ENCODE results near the gene PER2. TPM values are rescaled to one million over a fixed set of nuclear protein-coding genes. Genes with fewer than 3 reads are reported as not detected.
"Not testable (repeated sequence)": the region's sequence is repeated elsewhere in the genome, so short reads cannot be mapped to it uniquely, and the experiment has no call there.

PER2 gene
- total RNA-seq, 1 donor from 2014 or later, result 13.0 TPM

- intact Hi-C loops (cut with DNase I); DNase-seq (ENCODE audit: low spot score): not testable (repeated sequence)
Observed at GRCh38 chr2:238273433-238273832, 15.0 kb downstream of the PER2 start.

GRCh38 chr2:238272156-238272555, 16.3 kb downstream of the PER2 start:
- intact Hi-C loops (cut with DNase I), result no loop called here
- no peak for DNase-seq (ENCODE audit: low spot score)

GRCh38 chr2:238271686-238272085, 16.7 kb downstream of the PER2 start:
- DNase-seq (ENCODE audit: low spot score); intact Hi-C loops (cut with DNase I): not testable (repeated sequence)

GRCh38 chr2:238271061-238271554, 17.3 kb downstream of the PER2 start:
- intact Hi-C loops (cut with DNase I), result no loop called here
- DNase-seq (ENCODE audit: low spot score), result no peak

GRCh38 chr2:238270606-238271005, 17.8 kb downstream of the PER2 start:
- intact Hi-C loops (cut with DNase I), result no loop called here
- DNase-seq (ENCODE audit: low spot score), result no peak

GRCh38 chr2:238269741-238270140, 18.7 kb downstream of the PER2 start:
- DNase-seq (ENCODE audit: low spot score), result no peak
- intact Hi-C loops (cut with DNase I), result no loop called here

GRCh38 chr2:238267884-238268680, 20.3 kb downstream of the PER2 start:
- DNase-seq (ENCODE audit: low spot score), result no peak
- intact Hi-C loops (cut with DNase I), result no loop called here

GRCh38 chr2:238267341-238267710, 21.1 kb downstream of the PER2 start:
- intact Hi-C loops (cut with DNase I), result no loop called here
- DNase-seq (ENCODE audit: low spot score), result no peak

GRCh38 chr2:238265605-238266004, 22.8 kb downstream of the PER2 start:
- DNase-seq (ENCODE audit: low spot score), result no peak
- intact Hi-C loops (cut with DNase I), result no loop called here

GRCh38 chr2:238264072-238264460, 24.3 kb downstream of the PER2 start:
- DNase-seq (ENCODE audit: low spot score), result no peak
- intact Hi-C loops (cut with DNase I), result loop anchor here (5.0 kb wide), 3 partner anchors 102 to 407 kb away; partner anchors contain the start of gene RAMP1

- intact Hi-C loops (cut with DNase I), result loop anchor here (5.0 kb wide), 3 partner anchors 101 to 406 kb away; partner anchors contain the start of gene RAMP1
- DNase-seq (ENCODE audit: low spot score), result peak; percentile 95
Observed at GRCh38 chr2:238263204-238264071, 25.0 kb downstream of the PER2 start.

GRCh38 chr2:238262496-238263122, 25.8 kb downstream of the PER2 start:
- intact Hi-C loops (cut with DNase I), result loop anchor here (5.0 kb wide), 3 partner anchors 100 to 405 kb away; partner anchors contain the start of gene RAMP1
- no peak for DNase-seq (ENCODE audit: low spot score)

- no peak for DNase-seq (ENCODE audit: low spot score)
- intact Hi-C loops (cut with DNase I), result loop anchor here (5.0 kb wide), 3 partner anchors 100 to 405 kb away; partner anchors contain the start of gene RAMP1
Observed at GRCh38 chr2:238261718-238262375, 26.6 kb downstream of the PER2 start.

- no peak for DNase-seq (ENCODE audit: low spot score)
- intact Hi-C loops (cut with DNase I), result loop anchor here (5.0 kb wide), 3 partner anchors 99 to 404 kb away; partner anchors contain the start of gene RAMP1
Observed at GRCh38 chr2:238260883-238261282, 27.5 kb downstream of the PER2 start.

- no peak for DNase-seq (ENCODE audit: low spot score)
- intact Hi-C loops (cut with DNase I), result loop anchor here (5.0 kb wide), 3 partner anchors 97 to 402 kb away; partner anchors contain the start of gene RAMP1
Observed at GRCh38 chr2:238259061-238260020, 29.1 kb downstream of the PER2 start.

GRCh38 chr2:238257786-238258700, 30.4 kb downstream of the PER2 start:
- DNase-seq (ENCODE audit: low spot score), result no peak

GRCh38 chr2:238256594-238257104, 31.8 kb downstream of the PER2 start:
- no peak for DNase-seq (ENCODE audit: low spot score)
- intact Hi-C loops (cut with DNase I), result no loop called here

More at GRCh38 chr2:238257786-238258700, 30.4 kb downstream of the PER2 start:
- intact Hi-C loops (cut with DNase I), result no loop called here
